PFSK-1 (cell line): ENCODE data around the gene PRMT1.

Experiments used
- FOXP2 ChIP-seq: optimal IDR thresholded peaks from 2 replicates; pipeline ENCODE3; 2011; ENCODE audit warnings: borderline replicate concordance, control low read depth, inconsistent platforms; ENCODE audit not compliant: insufficient read depth; ENCODE audit errors: extremely low read length, extremely low read depth
- POLR2AphosphoS5 ChIP-seq: IDR thresholded peaks from 2 replicates; pipeline ENCODE4 v1.6.1; 2012; ENCODE audit warnings: low read depth, mild to moderate bottlenecking, control low read depth, low read length, moderate library complexity
- REST ChIP-seq, 2 experiments: IDR thresholded peaks; 2 replicates each; pipeline versions ENCODE4 v1.6.1 to v1.8.0; 2011 to 2012; ENCODE audit warnings: low read depth in 2 of 2, low read length in 2 of 2, control low read depth in 1 of 2, inconsistent platforms in 1 of 2, mild to moderate bottlenecking in 1 of 2, moderate library complexity in 1 of 2; ENCODE audit not compliant: insufficient read depth in 1 of 2
- SIN3A ChIP-seq: IDR thresholded peaks from 2 replicates; pipeline ENCODE4 v1.6.1; 2012; ENCODE audit warnings: mild to moderate bottlenecking, low read length, moderate library complexity, borderline replicate concordance; ENCODE audit not compliant: insufficient read depth
- TAF1 ChIP-seq: IDR thresholded peaks from 2 replicates; pipeline ENCODE4 v1.6.1; 2012; ENCODE audit warnings: low read length, control low read depth, borderline replicate concordance; ENCODE audit not compliant: insufficient read depth

Gene PRMT1

GRCh38 chr19:49645592-49645991, 31.5 kb upstream of the PRMT1 start:
- TF ChIP-seq TAF1 (no peak), SIN3A (no peak), REST (IDR thresholded peaks at IDR 0.05; ENCODE audit: insufficient read depth in 1 of 2, low read depth in 2 of 2, low read length in 2 of 2) (no peak), FOXP2 (no peak), POLR2AphosphoS5 (no peak)

DNA sequence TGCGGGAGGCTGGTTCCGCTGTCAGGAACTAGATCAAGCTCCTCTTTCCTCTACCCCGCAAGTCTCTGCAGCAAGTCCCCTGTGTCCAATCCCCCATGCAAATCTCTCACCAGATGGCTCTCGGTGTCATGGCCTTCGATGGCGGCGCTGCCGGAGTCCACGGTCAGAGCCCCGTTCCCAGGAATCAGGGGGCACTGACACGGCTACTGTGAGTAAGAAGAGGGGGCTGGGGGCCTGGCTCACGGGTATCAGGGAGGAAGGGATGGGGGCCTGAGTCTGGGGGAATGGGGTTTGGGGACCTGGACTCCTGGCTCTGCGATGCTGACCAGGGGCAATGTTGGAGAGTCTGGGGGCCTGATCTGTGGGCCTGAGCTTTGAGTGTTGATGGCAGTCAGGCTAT, 31.1 kb upstream of the PRMT1 start:
- no peak for TF ChIP-seq REST (IDR thresholded peaks at IDR 0.05; ENCODE audit: insufficient read depth in 1 of 2, low read depth in 2 of 2, low read length in 2 of 2)

- TF ChIP-seq REST (IDR thresholded peaks at IDR 0.05; ENCODE audit: insufficient read depth in 1 of 2, low read depth in 2 of 2, low read length in 2 of 2), result no peak
- no peak for TF ChIP-seq POLR2AphosphoS5
- TF ChIP-seq SIN3A, result no peak
- no peak for TF ChIP-seq TAF1
- TF ChIP-seq FOXP2, result no peak
These were observed 30.5 kb upstream of the PRMT1 start for GRCh38 chr19:49646586-49646985.

GRCh38 chr19:49651029-49651819, 25.8 kb upstream of the PRMT1 start:
- TF ChIP-seq TAF1 (no peak), POLR2AphosphoS5 (no peak), SIN3A (no peak), FOXP2 (no peak), REST (IDR thresholded peaks at IDR 0.05; ENCODE audit: insufficient read depth in 1 of 2, low read depth in 2 of 2, low read length in 2 of 2) (no peak)
